Jurkat, Clone E6-1 (cell line): ENCODE measurements around the gene RCAN3.
"Not testable (repeated sequence)": the region's sequence is repeated elsewhere in the genome, so short reads cannot be mapped to it uniquely, and the experiment has no call there.

Experiments
- DNase-seq: peaks from one replicate; pipeline ENCODE4 v3.0.0-alpha.2; 2011; ENCODE audit warnings: low read depth, low spot score
- H3K4me3 ChIP-seq: 2 replicates; pipeline ENCODE4 v1.5.1; 2011; ENCODE audit warnings: mild to moderate bottlenecking, low read length, control low read depth, moderate library complexity

The RCAN3 gene

DNA sequence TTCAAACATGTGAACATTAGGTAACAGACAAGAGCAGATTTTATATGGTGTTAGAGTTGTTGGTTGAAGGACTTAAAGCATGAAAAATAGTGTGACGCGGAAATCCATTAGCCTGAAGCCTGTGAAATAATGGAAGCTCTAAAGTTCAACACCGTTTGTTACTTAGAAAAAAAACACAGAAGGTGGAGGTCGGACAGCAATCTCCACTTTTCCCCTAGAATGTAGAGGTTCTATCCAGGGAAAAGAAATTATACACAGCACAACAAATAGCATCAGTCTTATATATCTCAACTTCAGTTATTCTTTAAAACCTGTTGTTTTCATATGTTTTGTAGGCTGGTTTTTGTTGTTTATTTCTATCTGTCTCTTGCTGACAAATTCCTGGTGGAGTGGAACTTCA, 1.9 kb downstream of the RCAN3 start:
- no peak for DNase-seq
- no peak overlapping the region for H3K4me3 ChIP-seq

GRCh38 chr1:24505816-24506215, 3.2 kb downstream of the RCAN3 start:
- no peak overlapping the region for H3K4me3 ChIP-seq
- no peak for DNase-seq

DNA sequence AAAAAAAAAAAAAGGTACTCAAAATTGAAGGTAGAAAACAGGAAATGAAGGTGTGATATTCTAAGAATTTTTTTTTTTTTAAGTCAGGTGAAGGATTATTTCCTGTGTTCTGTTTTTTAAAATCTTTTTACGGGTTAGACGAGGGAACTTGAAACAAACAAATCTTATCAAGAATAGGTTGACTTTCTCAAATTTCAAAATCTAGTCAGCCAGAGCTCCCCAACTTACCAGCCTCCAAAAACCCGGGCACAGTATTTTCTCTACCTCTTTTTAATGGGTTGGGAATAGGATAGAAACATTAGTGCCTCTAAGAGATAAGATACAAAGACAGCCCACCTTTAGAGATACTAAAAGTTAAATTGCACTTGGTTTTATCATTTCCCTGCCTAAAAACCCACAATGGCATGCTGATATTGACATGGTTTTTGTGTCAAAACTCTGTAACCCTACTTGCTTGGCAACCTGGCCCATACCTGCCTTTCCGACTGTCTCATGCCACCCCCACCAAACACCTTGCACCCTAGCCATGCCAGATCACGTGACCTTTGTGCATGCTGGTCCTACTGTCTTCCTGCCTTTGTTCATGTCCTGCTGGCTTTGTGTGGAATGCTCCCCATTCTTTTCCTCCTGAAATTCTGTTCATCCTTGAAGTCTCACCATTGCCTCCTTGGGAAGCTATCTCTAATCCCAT, 4.2 kb downstream of the RCAN3 start:
- no peak for DNase-seq
- H3K4me3 ChIP-seq, result no peak overlapping the region

- no peak overlapping the region for H3K4me3 ChIP-seq
- DNase-seq, result no peak
Measured at GRCh38 chr1:24507405-24507804, 4.8 kb downstream of the RCAN3 start.

GRCh38 chr1:24508911-24509310, 6.3 kb downstream of the RCAN3 start:
- no peak for DNase-seq

DNA sequence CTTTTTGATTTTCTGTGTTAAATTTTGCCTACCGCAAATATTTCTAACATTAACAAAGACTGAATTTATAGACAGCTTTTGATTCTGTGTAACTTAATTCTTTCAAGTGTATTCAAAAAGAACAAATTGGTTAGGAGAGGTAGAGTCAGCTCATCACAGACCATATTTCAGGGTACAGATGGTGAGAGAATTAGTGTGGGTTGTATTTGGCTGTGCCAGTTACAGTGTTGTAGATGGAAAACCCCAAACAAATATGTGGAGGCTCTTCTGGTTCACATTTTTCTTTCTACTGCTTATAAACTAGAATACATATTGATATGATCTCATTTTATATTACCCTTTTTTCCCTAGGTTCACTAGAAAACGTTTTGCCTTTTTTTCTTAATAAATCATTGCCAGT, 11.1 kb downstream of the RCAN3 start:
- no peak for DNase-seq

More at GRCh38 chr1:24508911-24509310, 6.3 kb downstream of the RCAN3 start:
- H3K4me3 ChIP-seq, result no peak overlapping the region

DNA sequence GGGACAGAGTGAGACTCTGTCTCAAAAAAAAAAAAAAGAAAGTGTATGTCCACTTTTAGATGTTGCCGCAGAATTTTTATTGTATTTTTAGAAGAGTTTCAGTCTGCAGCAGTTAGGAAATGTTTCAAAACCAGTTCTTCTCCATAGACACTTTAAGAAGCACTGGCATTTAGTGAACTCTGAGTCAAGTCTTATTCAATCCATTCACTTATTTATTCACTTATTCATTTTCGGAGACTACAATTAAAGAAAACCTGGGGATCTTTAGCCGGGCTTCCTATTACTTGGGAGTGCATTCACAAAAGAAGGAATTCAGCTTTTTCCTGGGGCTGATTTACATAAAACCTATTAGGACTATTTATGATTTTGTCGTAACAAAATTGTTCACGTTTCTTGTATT, 12.3 kb downstream of the RCAN3 start:
- H3K4me3 ChIP-seq, result no peak overlapping the region
- DNase-seq, result no peak

More for the DNA sequence above, 11.1 kb downstream of the RCAN3 start:
- H3K4me3 ChIP-seq, result no peak overlapping the region

GRCh38 chr1:24515671-24516209, 13.1 kb downstream of the RCAN3 start:
- not testable (repeated sequence) for DNase-seq, H3K4me3 ChIP-seq

DNA sequence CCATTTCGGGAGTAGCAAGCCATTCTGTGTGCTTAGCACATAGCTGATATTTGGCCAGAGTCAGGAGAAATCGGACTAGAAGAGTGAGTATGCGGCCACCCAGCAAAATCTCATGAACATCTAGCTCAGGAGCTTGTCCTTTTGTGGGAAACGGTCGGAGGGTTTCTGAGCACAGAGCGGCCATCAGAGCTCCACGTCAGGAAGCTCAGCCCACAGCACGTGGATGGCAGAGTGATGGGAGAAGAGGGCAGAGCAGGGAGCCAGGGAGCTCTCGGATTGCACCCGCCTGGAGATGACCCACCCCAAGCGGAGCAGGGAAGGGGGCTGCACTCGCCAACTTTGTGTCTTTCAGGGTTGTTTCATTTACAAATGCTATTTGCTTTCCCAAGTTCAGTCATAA, 13.9 kb downstream of the RCAN3 start:
- H3K4me3 ChIP-seq, result no peak overlapping the region
- no peak for DNase-seq

DNA sequence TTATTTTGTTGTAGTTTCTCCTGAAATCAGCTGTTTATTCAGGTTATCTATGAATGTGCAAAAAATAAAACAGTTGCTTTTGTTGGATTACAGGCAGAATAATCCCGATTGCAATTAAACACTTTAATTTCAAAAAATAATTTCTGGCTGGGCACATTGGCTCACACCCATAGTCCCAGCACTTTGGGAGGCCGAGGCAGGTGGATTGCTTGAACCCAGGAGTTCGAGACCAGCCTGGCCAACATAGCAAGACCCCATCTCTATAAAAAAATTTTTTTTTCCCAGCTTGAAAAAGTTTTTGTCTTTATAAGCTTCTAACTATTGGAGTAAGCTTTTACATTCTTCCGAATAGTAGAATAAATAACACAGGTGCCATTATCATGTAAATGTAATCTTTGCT, 15.3 kb downstream of the RCAN3 start:
- DNase-seq, result no peak
- no peak overlapping the region for H3K4me3 ChIP-seq

GRCh38 chr1:24520282-24520681, 17.6 kb downstream of the RCAN3 start:
- not testable (repeated sequence) for H3K4me3 ChIP-seq, DNase-seq

DNA sequence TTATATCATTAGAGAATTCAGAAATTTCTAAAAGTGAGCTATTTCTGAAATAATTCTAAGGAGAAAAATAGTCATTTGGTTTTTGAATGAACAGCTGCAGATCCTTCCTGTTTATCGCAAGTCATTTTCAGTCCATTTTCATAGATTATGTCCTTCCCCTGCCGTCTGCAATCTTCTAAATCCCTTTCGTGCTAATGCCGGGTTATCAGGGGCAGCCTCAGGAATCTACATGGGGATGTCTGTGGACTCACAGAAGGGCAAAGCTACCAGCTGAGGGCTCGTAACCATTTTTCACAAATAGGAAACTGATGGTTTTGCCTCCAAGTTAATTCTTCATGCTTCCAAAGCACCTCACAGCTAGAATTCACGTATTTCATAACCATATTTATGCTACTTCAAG, 23.0 kb downstream of the RCAN3 start:
- H3K4me3 ChIP-seq, result no peak overlapping the region
- DNase-seq, result no peak

DNA sequence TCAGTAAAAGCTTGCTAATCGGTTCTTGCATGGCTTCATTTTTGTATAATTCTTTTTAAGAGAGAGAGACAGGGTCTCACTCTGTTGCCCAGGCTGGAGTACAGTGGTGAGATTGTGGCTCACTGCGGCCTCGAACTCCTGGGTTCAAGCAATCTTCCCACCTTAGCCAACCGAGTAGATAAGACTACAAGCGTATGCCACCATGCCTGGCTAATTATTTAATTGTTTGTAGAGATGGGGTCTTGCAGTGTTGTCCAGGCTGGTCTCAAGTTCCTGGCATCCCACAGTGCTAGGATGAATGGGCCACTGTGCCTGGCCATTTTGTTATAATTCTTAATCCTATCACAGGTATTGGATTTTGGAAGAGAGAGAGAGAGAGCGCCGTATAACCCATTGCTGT, 23.4 kb downstream of the RCAN3 start:
- no peak for DNase-seq
- H3K4me3 ChIP-seq, result no peak overlapping the region

GRCh38 chr1:24526940-24527542, 24.4 kb downstream of the RCAN3 start:
- H3K4me3 ChIP-seq, result no peak overlapping the region
- peak; percentile 51 for DNase-seq

DNA sequence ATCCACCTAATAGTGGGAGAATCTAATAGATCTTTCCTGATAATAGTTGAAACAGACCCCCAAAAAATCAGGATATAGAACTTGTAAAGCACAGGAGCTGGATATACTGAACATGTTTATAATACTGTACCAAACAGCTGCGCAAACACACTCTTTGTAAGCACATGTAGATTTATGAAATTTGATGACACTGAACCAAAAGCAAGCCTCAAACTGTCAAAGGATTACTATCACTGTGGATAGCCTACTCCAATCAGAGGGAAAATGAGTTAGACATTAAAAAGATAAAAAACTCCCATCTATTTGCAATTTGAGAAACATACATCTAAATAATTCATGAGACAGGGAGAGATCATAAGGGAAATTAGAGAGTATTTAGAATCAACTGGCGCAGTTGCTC, 26.1 kb downstream of the RCAN3 start:
- DNase-seq, result no peak
- H3K4me3 ChIP-seq, result no peak overlapping the region

- DNase-seq, result not testable (repeated sequence)
Measured at GRCh38 chr1:24529292-24529691, 26.7 kb downstream of the RCAN3 start.

GRCh38 chr1:24535021-24535424, 32.4 kb downstream of the RCAN3 start:
- peak; percentile 62 for DNase-seq
- peak overlapping the region; percentile 61 for H3K4me3 ChIP-seq

More at GRCh38 chr1:24529292-24529691, 26.7 kb downstream of the RCAN3 start:
- H3K4me3 ChIP-seq, result not testable (repeated sequence)

GRCh38 chr1:24535778-24536177, 33.1 kb downstream of the RCAN3 start:
- no peak for DNase-seq

GRCh38 chr1:24536391-24536840, 33.8 kb downstream of the RCAN3 start:
- peak overlapping the region; percentile 15; the same call in 1 of the 2 replicates for H3K4me3 ChIP-seq
- peak; percentile 81 for DNase-seq

More at GRCh38 chr1:24535778-24536177, 33.1 kb downstream of the RCAN3 start:
- no peak overlapping the region for H3K4me3 ChIP-seq
